Natural killer cell (primary cell): Measurements from ENCODE around the gene TMEM231. TPM values are rescaled to one million over a fixed set of nuclear protein-coding genes. Genes with fewer than 3 reads are reported as not detected.
"Not testable (repeated sequence)": the region's sequence is repeated elsewhere in the genome, so short reads cannot be mapped to it uniquely, and the experiment has no call there.

Source experiments
- ATAC-seq, 3 donors: fragments of 150-1000 bp in 2 of 3; fragments of 200-7000 bp in 1 of 3; cut with Tn5 transposase; 1 replicate in 1 of 3; 2 replicates in 2 of 3; pipeline ENCODE4 v1.10.0; 2021; ENCODE audit warnings: mild to moderate bottlenecking in 2 of 3, moderate library complexity in 2 of 3
- DNase-seq, 2 donors: peaks; one replicate each; pipeline versions ENCODE4 v3.0.0 to v3.0.0-alpha.2; 2013 to 2021; ENCODE audit warnings: mixed read lengths in 1 of 2
- H3K27ac ChIP-seq: one replicate; pipeline ENCODE4 v1.5.1; 2013; ENCODE audit warnings: mild to moderate bottlenecking, low read length
- H3K27me3 ChIP-seq: one replicate; pipeline ENCODE4 v1.6.1; 2013; ENCODE audit warnings: low read length; ENCODE audit not compliant: control insufficient read depth, insufficient read depth
- H3K36me3 ChIP-seq: one replicate; pipeline ENCODE4 v1.6.1; 2013; ENCODE audit warnings: low read length; ENCODE audit not compliant: control insufficient read depth, insufficient read depth
- H3K4me1 ChIP-seq: one replicate; pipeline ENCODE4 v1.6.1; 2013; ENCODE audit warnings: low read length; ENCODE audit not compliant: control insufficient read depth, insufficient read depth
- H3K4me3 ChIP-seq: one replicate; pipeline ENCODE4 v1.5.1; 2013; ENCODE audit warnings: low read length
- H3K9me3 ChIP-seq: one replicate; pipeline ENCODE4 v1.6.1; 2013; ENCODE audit warnings: low read length; ENCODE audit not compliant: control insufficient read depth, insufficient read depth
- H3K27ac Mint-ChIP-seq, 2 donors: one replicate each; pipeline ENCODE4 v1.8.0; 2022; ENCODE audit warnings: mild to moderate bottlenecking in 2 of 2, mixed read lengths in 2 of 2, moderate library complexity in 1 of 2
- H3K27me3 Mint-ChIP-seq, 2 donors: one replicate each; pipeline ENCODE4 v1.8.0; 2022; ENCODE audit warnings: low read depth in 2 of 2, mixed read lengths in 2 of 2
- H3K36me3 Mint-ChIP-seq: one replicate; pipeline ENCODE4 v1.8.0; 2022; ENCODE audit warnings: mixed read lengths
- H3K4me1 Mint-ChIP-seq, 2 donors: one replicate each; pipeline ENCODE4 v1.8.0; 2022; ENCODE audit warnings: mixed read lengths in 2 of 2
- H3K4me3 Mint-ChIP-seq: one replicate; pipeline ENCODE4 v1.8.0; 2022; ENCODE audit warnings: mild to moderate bottlenecking, moderate library complexity, mixed read lengths
- H3K9me3 Mint-ChIP-seq, 2 donors: one replicate each; pipeline ENCODE4 v1.8.0; 2022; ENCODE audit warnings: mixed read lengths in 2 of 2
- CTCF ChIP-seq: fragments of 200-600 bp; IDR thresholded peaks from one replicate; pipeline ENCODE4 v1.8.0; 2022; ENCODE audit warnings: antibody characterized with exemption
- WGBS: methylation state at CpG from one replicate; pipeline ENCODE4 v1.1.7; 2013; ENCODE audit warnings: missing lambda C conversion rate; ENCODE audit not compliant: insufficient coverage; 5-methylcytosine and 5-hydroxymethylcytosine counted together
- intact Hi-C: fragments of 100-400 bp; cut with micrococcal nuclease; formaldehyde crosslinking; loops from one replicate; pipeline ENCODE4 v1.14.2; 2022
- total RNA-seq, 4 donors: library from RNA; stranded (reverse); fragments of 120-200 nt in 1 of 4; gene quantifications; one replicate each; pipeline versions ENCODE4 v1.2.3 to v1.2.4, GENCODE V29; 2013 to 2022

The TMEM231 gene
- total RNA-seq, 3 donors from 2014 or later (not counting 1 experiment from before 2014, with no cell fraction given) = 2.1 to 2.7 (median 2.4) TPM

- Mint-ChIP-seq H3K27me3 (no peaks in the 10 kb centered on the region), H3K27ac (no peak overlapping the region), H3K4me1 (peaks cover 0 to 4% of the 10 kb centered on the region in 2 donors), H3K36me3 (no peaks in the 10 kb centered on the region), H3K4me3 (no peak overlapping the region), H3K9me3 (no peaks in the 10 kb centered on the region)
- no peak overlapping the region for H3K4me3 ChIP-seq
- WGBS = 90% methylated on average over 4 of the region's 5 CpGs
- ATAC-seq (no peak), DNase-seq (no peak)
- H3K9me3 ChIP-seq = no peaks in the 10 kb centered on the region
- no peaks in the 10 kb centered on the region for H3K4me1 ChIP-seq
- TF ChIP-seq CTCF = no peak
- intact Hi-C loops = no loop called here
- H3K27me3 ChIP-seq = no peaks in the 10 kb centered on the region
- H3K36me3 ChIP-seq = no peaks in the 10 kb centered on the region
- no peak overlapping the region for H3K27ac ChIP-seq
Observed at GRCh38 chr16:75541236-75541635, 14.8 kb downstream of the TMEM231 start.

- H3K4me3 ChIP-seq, H3K27ac Mint-ChIP-seq, ATAC-seq, H3K27ac ChIP-seq, H3K27me3 Mint-ChIP-seq, H3K36me3 Mint-ChIP-seq, DNase-seq, H3K9me3 ChIP-seq, H3K36me3 ChIP-seq, H3K4me1 Mint-ChIP-seq, H3K9me3 Mint-ChIP-seq, H3K27me3 ChIP-seq, H3K4me3 Mint-ChIP-seq, intact Hi-C loops, H3K4me1 ChIP-seq: not testable (repeated sequence)
- 100% methylated on average over 2 of the region's 10 CpGs for WGBS
Observed at GRCh38 chr16:75538882-75539565, 17.0 kb downstream of the TMEM231 start.

DNA sequence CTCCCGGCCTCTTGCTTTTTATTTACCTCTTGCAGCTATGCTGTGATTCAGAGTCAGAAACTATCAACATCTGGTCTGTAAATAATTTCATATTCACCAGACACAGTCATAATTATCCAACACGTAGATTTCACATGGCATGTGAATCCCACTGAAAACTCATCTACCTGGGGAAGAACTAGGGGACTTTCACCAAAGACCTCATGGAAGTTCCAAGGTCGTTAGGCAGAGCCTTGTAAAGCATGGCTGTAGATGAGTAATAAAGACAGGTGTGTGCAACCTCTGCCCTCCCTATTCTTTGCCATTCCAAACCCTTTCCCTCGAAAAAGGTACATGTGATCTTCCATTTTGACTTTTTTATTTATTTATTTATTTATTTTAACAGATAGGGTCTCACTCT is 18.3 kb downstream of the TMEM231 start:
- no peak for DNase-seq
- peaks cover 0 to 4% of the 10 kb centered on the region in 2 donors for H3K4me1 Mint-ChIP-seq
- no peak overlapping the region for H3K27ac Mint-ChIP-seq
- no peaks in the 10 kb centered on the region for H3K27me3 ChIP-seq
- H3K4me3 ChIP-seq = no peak overlapping the region
- no peak for ATAC-seq
- intact Hi-C loops = no loop called here
- no peaks in the 10 kb centered on the region for H3K4me1 ChIP-seq
- WGBS = 77% methylated on average over 3 of the region's 4 CpGs
- no peak for TF ChIP-seq CTCF
- no peaks in the 10 kb centered on the region for H3K36me3 ChIP-seq
- H3K4me3 Mint-ChIP-seq = no peak overlapping the region
- no peaks in the 10 kb centered on the region for H3K9me3 ChIP-seq
- no peaks in the 10 kb centered on the region for H3K9me3 Mint-ChIP-seq
- H3K27me3 Mint-ChIP-seq = no peaks in the 10 kb centered on the region
- H3K27ac ChIP-seq = no peak overlapping the region
- no peaks in the 10 kb centered on the region for H3K36me3 Mint-ChIP-seq

DNA sequence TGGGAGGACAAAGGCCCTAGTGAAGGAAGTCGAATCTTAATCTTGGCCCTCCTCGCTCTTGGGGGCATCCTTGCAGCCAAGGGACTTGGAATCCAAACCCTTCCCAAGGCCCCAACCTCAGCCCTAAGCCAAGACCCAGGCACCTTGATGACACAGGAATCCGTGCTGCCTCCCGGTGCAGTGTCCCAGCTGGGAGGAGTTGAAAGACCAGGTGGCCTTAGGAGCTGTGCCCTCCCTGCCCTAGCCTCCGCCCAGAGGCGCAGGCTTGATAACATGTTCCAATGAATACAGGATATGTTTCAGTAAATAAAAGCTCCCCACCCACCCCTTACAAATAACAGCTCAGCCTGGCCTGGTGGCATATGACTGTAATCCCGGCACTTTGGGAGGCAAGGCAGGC is 20.2 kb downstream of the TMEM231 start, which contains the start of gene CHST5:
CHST5 (minus strand) TSS at position 208 of the 400 bp plus-strand sequence. CDS start 5,724 bp downstream, outside the sequence.
- no peaks in the 10 kb centered on the region for H3K36me3 Mint-ChIP-seq
- no peaks in the 10 kb centered on the region for H3K9me3 Mint-ChIP-seq
- ATAC-seq (no peak), DNase-seq (no peak)
- WGBS = 95% methylated on average over 7 of the region's 7 CpGs
- no peak for TF ChIP-seq CTCF
- intact Hi-C loops = no loop called here
- H3K27me3 Mint-ChIP-seq = no peaks in the 10 kb centered on the region
- Histone ChIP-seq H3K9me3 (no peaks in the 10 kb centered on the region), H3K27ac (no peak within 1 kb of the TSS), H3K27me3 (no peaks in the 10 kb centered on the region), H3K36me3 (no peaks in the 10 kb centered on the region), H3K4me1 (no peaks in the 10 kb centered on the region), H3K4me3 (no peak within 1 kb of the TSS)
- H3K4me1 Mint-ChIP-seq = peaks cover 0 to 4% of the 10 kb centered on the region in 2 donors
- H3K27ac Mint-ChIP-seq = no peak within 1 kb of the TSS
- H3K4me3 Mint-ChIP-seq = no peak within 1 kb of the TSS
